ENCODE results near the gene CSF2. TPM values are rescaled to one million over a fixed set of nuclear protein-coding genes. Genes with fewer than 3 reads are reported as not detected.

Gene CSF2
- total and polyA plus RNA-seq, 2 donors (not counting 1 experiment from before 2014, with no cell fraction given): not detected

- Histone ChIP-seq H3K4me3 (ENCODE audit: control extremely low read depth in 1 of 5, extremely low read depth in 1 of 5, insufficient read depth in 1 of 5, low read depth in 2 of 5, low read length in 4 of 5) (no peak overlapping the region), H3K9me3 (ENCODE audit: control extremely low read depth in 1 of 3, control insufficient read depth in 2 of 3, insufficient read depth in 1 of 3, low read length in 2 of 3) (no peaks in the 10 kb centered on the region), H3K9ac (ENCODE audit: low read length) (no peak overlapping the region), H3K27ac (ENCODE audit: low read length in 2 of 2) (no peak overlapping the region), H3K27me3 (replicated peaks in 1 of 4; ENCODE audit: control extremely low read depth in 1 of 4, control insufficient read depth in 3 of 4, insufficient read depth in 4 of 4, low read length in 3 of 4) (no peaks in the 10 kb centered on the region), H3K4me1 (ENCODE audit: control insufficient read depth in 2 of 2, insufficient read depth in 2 of 2, low read length in 2 of 2) (peaks cover 0 to 7% of the 10 kb centered on the region in 2 donors), H4K20me1 (ENCODE audit: control insufficient read depth, insufficient read depth, low read length, poor library complexity, severe bottlenecking) (no peaks in the 10 kb centered on the region), H3K36me3 (replicated peaks in 1 of 2; ENCODE audit: control extremely low read depth in 1 of 2, control insufficient read depth in 1 of 2, extremely low read depth in 1 of 2, insufficient read depth in 2 of 2, low read length in 1 of 2) (no peaks in the 10 kb centered on the region), H3K4me2 (replicated peaks; ENCODE audit: low read depth, low read length, poor library complexity, severe bottlenecking) (no peak overlapping the region), H3K79me2 (ENCODE audit: control insufficient read depth, insufficient read depth, low read length) (no peaks in the 10 kb centered on the region), H2AFZ (ENCODE audit: insufficient read depth, low read depth, low read length, poor library complexity, severe bottlenecking) (no peak overlapping the region)
- ATAC-seq (ENCODE audit: low read depth) (no peak), DNase-seq (no peak)
- WGBS (ENCODE audit: insufficient coverage): 88% methylated on average over 12 of the region's 13 CpGs
- ChIA-PET CTCF (no interaction called here), POLR2A (no interaction called here)
- Mint-ChIP-seq H3K27ac (no peak overlapping the region), H3K9me3 (ENCODE audit: insufficient read depth) (no peaks in the 10 kb centered on the region), H3K4me3 (no peak overlapping the region), H3K4me1 (peaks cover 3% of the 10 kb centered on the region), H3K27me3 (no peaks in the 10 kb centered on the region)
- no peak for TF ChIP-seq EZH2 (IDR thresholded peaks at IDR 0.05; ENCODE audit: borderline replicate concordance, insufficient read depth, low read depth, low read length, poor library complexity, severe bottlenecking)
- TF ChIP-seq CTCF (IDR thresholded peaks at IDR 0.05): no peak
- intact Hi-C loops (cut with micrococcal nuclease): loop anchor here (5.0 kb wide), 1 partner anchor 169 kb away; no protein-coding TSS in a partner anchor
Measured at GRCh38 chr5:132067941-132068808, 5.4 kb upstream of the CSF2 start.

- intact Hi-C loops (cut with micrococcal nuclease): loop anchor here (5.0 kb wide), 1 partner anchor 168 kb away; no protein-coding TSS in a partner anchor
- Mint-ChIP-seq H3K9me3 (ENCODE audit: insufficient read depth) (no peaks in the 10 kb centered on the region), H3K27ac (no peak overlapping the region), H3K4me3 (no peak overlapping the region), H3K27me3 (no peaks in the 10 kb centered on the region), H3K4me1 (peaks cover under 1% of the 10 kb centered on the region)
- ChIA-PET CTCF (interaction anchor here (1.2 kb wide), 1 partner anchor 480 kb away, joined by 3 read pairs; no protein-coding TSS in a partner anchor), POLR2A (no interaction called here)
- Histone ChIP-seq H3K79me2 (ENCODE audit: control insufficient read depth, insufficient read depth, low read length) (no peaks in the 10 kb centered on the region), H3K27ac (ENCODE audit: low read length in 2 of 2) (no peak overlapping the region), H3K4me1 (ENCODE audit: control insufficient read depth in 2 of 2, insufficient read depth in 2 of 2, low read length in 2 of 2) (peaks cover 0 to 6% of the 10 kb centered on the region in 2 donors), H3K9me3 (ENCODE audit: control extremely low read depth in 1 of 3, control insufficient read depth in 2 of 3, insufficient read depth in 1 of 3, low read length in 2 of 3) (no peaks in the 10 kb centered on the region), H3K27me3 (replicated peaks in 1 of 4; ENCODE audit: control extremely low read depth in 1 of 4, control insufficient read depth in 3 of 4, insufficient read depth in 4 of 4, low read length in 3 of 4) (no peaks in the 10 kb centered on the region), H3K36me3 (replicated peaks in 1 of 2; ENCODE audit: control extremely low read depth in 1 of 2, control insufficient read depth in 1 of 2, extremely low read depth in 1 of 2, insufficient read depth in 2 of 2, low read length in 1 of 2) (no peaks in the 10 kb centered on the region), H4K20me1 (ENCODE audit: control insufficient read depth, insufficient read depth, low read length, poor library complexity, severe bottlenecking) (no peaks in the 10 kb centered on the region), H3K9ac (ENCODE audit: low read length) (no peak overlapping the region), H3K4me3 (ENCODE audit: control extremely low read depth in 1 of 5, extremely low read depth in 1 of 5, insufficient read depth in 1 of 5, low read depth in 2 of 5, low read length in 4 of 5) (no peak overlapping the region), H2AFZ (ENCODE audit: insufficient read depth, low read depth, low read length, poor library complexity, severe bottlenecking) (no peak overlapping the region), H3K4me2 (replicated peaks; ENCODE audit: low read depth, low read length, poor library complexity, severe bottlenecking) (no peak overlapping the region)
- WGBS (ENCODE audit: insufficient coverage): 81% methylated on average over 9 of the region's 10 CpGs
- no peak for DNase-seq
- ATAC-seq (ENCODE audit: low read depth): no peak
- no peak for TF ChIP-seq CTCF (IDR thresholded peaks at IDR 0.05)
Measured at GRCh38 chr5:132069561-132069960, 4.0 kb upstream of the CSF2 start.

All from B cell (primary cell).